ENCODE results near the gene RNF20.

DNA sequence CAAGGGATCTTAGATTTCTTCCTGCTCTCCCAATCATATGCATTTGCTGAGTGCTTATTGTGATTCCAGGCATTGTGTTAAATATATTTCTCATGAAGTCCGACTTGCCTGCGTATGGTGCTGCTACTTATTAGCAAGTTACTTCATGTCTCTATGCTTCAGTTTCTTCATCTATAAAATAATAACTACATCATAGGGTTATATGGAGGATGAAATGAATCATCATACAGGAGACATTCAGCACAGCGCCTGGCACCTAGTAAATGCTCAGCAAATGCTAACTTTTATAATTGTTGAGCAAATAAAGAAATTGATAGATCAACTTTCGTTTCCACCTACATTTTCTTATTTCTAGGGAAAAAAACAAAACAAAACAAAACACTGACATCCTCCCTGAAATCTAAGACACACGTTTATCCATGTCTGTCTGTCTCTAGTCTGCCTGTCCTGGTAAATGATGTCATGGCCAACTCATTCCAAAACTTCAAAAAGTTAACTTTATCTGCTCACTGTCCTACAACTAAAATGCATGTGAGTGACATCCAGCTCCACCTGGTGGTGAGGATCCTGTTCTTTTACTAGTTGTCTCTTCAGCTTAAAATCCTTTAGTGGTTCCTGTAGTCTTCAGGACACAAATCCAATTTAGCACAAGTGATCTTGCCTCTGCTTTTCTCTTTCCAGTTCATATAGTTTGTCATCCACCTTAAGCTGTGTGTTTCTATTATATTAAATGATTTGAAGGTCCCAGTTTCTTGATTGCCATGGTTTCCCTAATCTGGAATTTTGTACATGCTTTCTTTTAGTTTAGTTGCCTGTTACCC lies 33.5 kb downstream of the RNF20 start:
- TF ChIP-seq POLR2AphosphoS5 (IDR thresholded peaks at IDR 0.05; ENCODE audit: low read depth) (no peak), SPI1 (IDR thresholded peaks at IDR 0.05; ENCODE audit: borderline replicate concordance, low read depth) (no peak)
- TF ChIP-seq, protein P1, sequence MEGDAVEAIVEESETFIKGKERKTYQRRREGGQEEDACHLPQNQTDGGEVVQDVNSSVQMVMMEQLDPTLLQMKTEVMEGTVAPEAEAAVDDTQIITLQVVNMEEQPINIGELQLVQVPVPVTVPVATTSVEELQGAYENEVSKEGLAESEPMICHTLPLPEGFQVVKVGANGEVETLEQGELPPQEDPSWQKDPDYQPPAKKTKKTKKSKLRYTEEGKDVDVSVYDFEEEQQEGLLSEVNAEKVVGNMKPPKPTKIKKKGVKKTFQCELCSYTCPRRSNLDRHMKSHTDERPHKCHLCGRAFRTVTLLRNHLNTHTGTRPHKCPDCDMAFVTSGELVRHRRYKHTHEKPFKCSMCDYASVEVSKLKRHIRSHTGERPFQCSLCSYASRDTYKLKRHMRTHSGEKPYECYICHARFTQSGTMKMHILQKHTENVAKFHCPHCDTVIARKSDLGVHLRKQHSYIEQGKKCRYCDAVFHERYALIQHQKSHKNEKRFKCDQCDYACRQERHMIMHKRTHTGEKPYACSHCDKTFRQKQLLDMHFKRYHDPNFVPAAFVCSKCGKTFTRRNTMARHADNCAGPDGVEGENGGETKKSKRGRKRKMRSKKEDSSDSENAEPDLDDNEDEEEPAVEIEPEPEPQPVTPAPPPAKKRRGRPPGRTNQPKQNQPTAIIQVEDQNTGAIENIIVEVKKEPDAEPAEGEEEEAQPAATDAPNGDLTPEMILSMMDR (IDR thresholded peaks at IDR 0.05; ENCODE audit: insufficient read depth, low read length): peak; percentile 44
- TF ChIP-seq, protein P2, sequence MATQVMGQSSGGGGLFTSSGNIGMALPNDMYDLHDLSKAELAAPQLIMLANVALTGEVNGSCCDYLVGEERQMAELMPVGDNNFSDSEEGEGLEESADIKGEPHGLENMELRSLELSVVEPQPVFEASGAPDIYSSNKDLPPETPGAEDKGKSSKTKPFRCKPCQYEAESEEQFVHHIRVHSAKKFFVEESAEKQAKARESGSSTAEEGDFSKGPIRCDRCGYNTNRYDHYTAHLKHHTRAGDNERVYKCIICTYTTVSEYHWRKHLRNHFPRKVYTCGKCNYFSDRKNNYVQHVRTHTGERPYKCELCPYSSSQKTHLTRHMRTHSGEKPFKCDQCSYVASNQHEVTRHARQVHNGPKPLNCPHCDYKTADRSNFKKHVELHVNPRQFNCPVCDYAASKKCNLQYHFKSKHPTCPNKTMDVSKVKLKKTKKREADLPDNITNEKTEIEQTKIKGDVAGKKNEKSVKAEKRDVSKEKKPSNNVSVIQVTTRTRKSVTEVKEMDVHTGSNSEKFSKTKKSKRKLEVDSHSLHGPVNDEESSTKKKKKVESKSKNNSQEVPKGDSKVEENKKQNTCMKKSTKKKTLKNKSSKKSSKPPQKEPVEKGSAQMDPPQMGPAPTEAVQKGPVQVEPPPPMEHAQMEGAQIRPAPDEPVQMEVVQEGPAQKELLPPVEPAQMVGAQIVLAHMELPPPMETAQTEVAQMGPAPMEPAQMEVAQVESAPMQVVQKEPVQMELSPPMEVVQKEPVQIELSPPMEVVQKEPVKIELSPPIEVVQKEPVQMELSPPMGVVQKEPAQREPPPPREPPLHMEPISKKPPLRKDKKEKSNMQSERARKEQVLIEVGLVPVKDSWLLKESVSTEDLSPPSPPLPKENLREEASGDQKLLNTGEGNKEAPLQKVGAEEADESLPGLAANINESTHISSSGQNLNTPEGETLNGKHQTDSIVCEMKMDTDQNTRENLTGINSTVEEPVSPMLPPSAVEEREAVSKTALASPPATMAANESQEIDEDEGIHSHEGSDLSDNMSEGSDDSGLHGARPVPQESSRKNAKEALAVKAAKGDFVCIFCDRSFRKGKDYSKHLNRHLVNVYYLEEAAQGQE (IDR thresholded peaks at IDR 0.05; ENCODE audit: insufficient replicate concordance, low read depth): no peak
